ENCODE results near the gene ABHD1. TPM values are rescaled to one million over a fixed set of nuclear protein-coding genes. Genes with fewer than 3 reads are reported as not detected.
A peak's percentile ranks its signal among the peaks of the same experiment; 100 is the strongest.

The ABHD1 gene
- total RNA-seq, 5 donors from 2014 or later (not counting 1 experiment from before 2014, with no cell fraction given), result 0.66 to 1.4 (median 1.2) TPM

GRCh38 chr2:27137322-27137935 lies 13.8 kb downstream of the ABHD1 start:
- Mint-ChIP-seq H3K9me3 (no peaks in the 10 kb centered on the region), H3K27me3 (peaks cover 0 to 2% of the 10 kb centered on the region in 2 donors), H3K4me3 (no peak overlapping the region), H3K36me3 (peaks cover 7% of the 10 kb centered on the region), H3K4me1 (peaks cover 21 to 22% (median 22%) of the 10 kb centered on the region in 3 donors), H3K27ac (no peak overlapping the region)
- Histone ChIP-seq H3K36me3 (ENCODE audit: control insufficient read depth in 2 of 2, extremely low read depth in 1 of 2, insufficient read depth in 1 of 2, low read length in 1 of 2) (peaks cover 6 to 7% of the 10 kb centered on the region in 2 donors), H3K27me3 (replicated peaks in 1 of 2; ENCODE audit: control insufficient read depth in 2 of 2, extremely low read depth in 1 of 2, insufficient read depth in 2 of 2, low read length in 1 of 2) (peaks cover 0 to 2% of the 10 kb centered on the region in 2 experiments), H3K4me3 (ENCODE audit: control insufficient read depth in 1 of 2, extremely low read depth in 1 of 2, low read length in 1 of 2) (no peak overlapping the region), H3K4me1 (ENCODE audit: control insufficient read depth in 1 of 2, extremely low read depth in 1 of 2, insufficient read depth in 2 of 2, low read length in 2 of 2) (peaks cover 9 to 26% of the 10 kb centered on the region in 2 experiments), H3K9me3 (no peaks in the 10 kb centered on the region), H3K27ac (ENCODE audit: low read length) (no peak overlapping the region)
- ChIA-PET POLR2A (interaction anchor here in 1 of 2 donors (0.7 kb wide), 1 partner anchor 22 kb away, joined by 4 read pairs; no protein-coding TSS in a partner anchor), CTCF (no interaction called here)
- 95% methylated on average over 12 of the region's 21 CpGs for WGBS (ENCODE audit: insufficient coverage)
- DNase-seq, result no peak
- ATAC-seq (replicated peaks in 1 of 4), result no peak

GRCh38 chr2:27138111-27138510 lies 14.5 kb downstream of the ABHD1 start:
- CTCF ChIA-PET, result no interaction called here
- Histone ChIP-seq H3K4me3 (ENCODE audit: control insufficient read depth in 1 of 2, extremely low read depth in 1 of 2, low read length in 1 of 2) (no peak overlapping the region), H3K27ac (ENCODE audit: low read length) (no peak overlapping the region), H3K27me3 (replicated peaks in 1 of 2; ENCODE audit: control insufficient read depth in 2 of 2, extremely low read depth in 1 of 2, insufficient read depth in 2 of 2, low read length in 1 of 2) (peaks cover 0 to 3% of the 10 kb centered on the region in 2 experiments), H3K9me3 (no peaks in the 10 kb centered on the region), H3K36me3 (ENCODE audit: control insufficient read depth in 2 of 2, extremely low read depth in 1 of 2, insufficient read depth in 1 of 2, low read length in 1 of 2) (peaks cover 0 to under 1% of the 10 kb centered on the region in 2 donors), H3K4me1 (ENCODE audit: control insufficient read depth in 1 of 2, extremely low read depth in 1 of 2, insufficient read depth in 2 of 2, low read length in 2 of 2) (peaks cover 6 to 19% of the 10 kb centered on the region in 2 experiments)
- H3K36me3 Mint-ChIP-seq, result peaks cover 1% of the 10 kb centered on the region
- peaks cover 2 to 3% of the 10 kb centered on the region in 2 donors for H3K27me3 Mint-ChIP-seq
- DNase-seq (no peak), ATAC-seq (replicated peaks in 1 of 4) (no peak)
- peaks cover 14 to 17% (median 15%) of the 10 kb centered on the region in 3 donors for H3K4me1 Mint-ChIP-seq
- POLR2A ChIA-PET, result no interaction called here
- 76% methylated on average over 6 of the region's 7 CpGs for WGBS (ENCODE audit: insufficient coverage)
- no peak overlapping the region for H3K4me3 Mint-ChIP-seq
- no peak overlapping the region for H3K27ac Mint-ChIP-seq
- peaks cover 0 to 6% (median 0%) of the 10 kb centered on the region in 3 donors for H3K9me3 Mint-ChIP-seq

DNA sequence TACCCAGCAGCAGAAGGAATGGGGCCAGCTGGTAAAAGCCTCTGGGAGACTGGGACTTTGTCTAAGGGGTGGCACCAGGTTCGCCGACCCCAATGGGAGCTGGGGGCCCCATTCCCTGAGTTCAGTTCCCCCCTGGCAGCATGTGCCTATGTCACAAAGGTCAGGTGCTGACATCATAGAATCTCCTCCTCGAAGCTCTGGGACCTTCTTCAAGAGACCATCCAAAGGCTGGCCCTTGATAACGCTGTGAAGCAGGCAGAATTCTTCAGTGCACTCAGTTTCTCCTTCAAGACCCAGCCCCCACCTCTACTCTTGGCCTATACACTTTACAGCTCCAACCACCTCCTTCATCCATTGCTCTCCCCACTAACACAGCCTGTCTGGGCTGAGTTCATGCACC lies 15.7 kb downstream of the ABHD1 start, which contains the start of gene PRR30:
PRR30 (minus strand) TSS at position 101 of the 400 bp plus-strand sequence. CDS start 1,081 bp downstream, outside the sequence.
- DNase-seq, result no peak
- Mint-ChIP-seq H3K4me1 (peaks cover 6 to 9% (median 7%) of the 10 kb centered on the region in 3 donors), H3K36me3 (no peaks in the 10 kb centered on the region), H3K9me3 (peaks cover 0 to 6% (median 0%) of the 10 kb centered on the region in 3 donors), H3K27ac (no peak within 1 kb of the TSS), H3K27me3 (peaks cover 2 to 7% of the 10 kb centered on the region in 2 donors), H3K4me3 (no peak within 1 kb of the TSS)
- no peaks in the 10 kb centered on the region for H3K36me3 ChIP-seq (ENCODE audit: control insufficient read depth in 2 of 2, extremely low read depth in 1 of 2, insufficient read depth in 1 of 2, low read length in 1 of 2)
- H3K9me3 ChIP-seq, result no peaks in the 10 kb centered on the region
- ATAC-seq (replicated peaks in 1 of 4), result no peak
- CTCF ChIA-PET, result no interaction called here
- POLR2A ChIA-PET, result no interaction called here
- 90% methylated on average over 4 of the region's 4 CpGs for WGBS (ENCODE audit: insufficient coverage)
- H3K4me1 ChIP-seq (ENCODE audit: control insufficient read depth in 1 of 2, extremely low read depth in 1 of 2, insufficient read depth in 2 of 2, low read length in 2 of 2), result peaks cover 0 to 9% of the 10 kb centered on the region in 2 experiments
- peaks cover 0 to 3% of the 10 kb centered on the region in 2 experiments for H3K27me3 ChIP-seq (replicated peaks in 1 of 2; ENCODE audit: control insufficient read depth in 2 of 2, extremely low read depth in 1 of 2, insufficient read depth in 2 of 2, low read length in 1 of 2)
- H3K4me3 ChIP-seq (ENCODE audit: control insufficient read depth in 1 of 2, extremely low read depth in 1 of 2, low read length in 1 of 2), result no peak within 1 kb of the TSS
- no peak within 1 kb of the TSS for H3K27ac ChIP-seq (ENCODE audit: low read length)

DNA sequence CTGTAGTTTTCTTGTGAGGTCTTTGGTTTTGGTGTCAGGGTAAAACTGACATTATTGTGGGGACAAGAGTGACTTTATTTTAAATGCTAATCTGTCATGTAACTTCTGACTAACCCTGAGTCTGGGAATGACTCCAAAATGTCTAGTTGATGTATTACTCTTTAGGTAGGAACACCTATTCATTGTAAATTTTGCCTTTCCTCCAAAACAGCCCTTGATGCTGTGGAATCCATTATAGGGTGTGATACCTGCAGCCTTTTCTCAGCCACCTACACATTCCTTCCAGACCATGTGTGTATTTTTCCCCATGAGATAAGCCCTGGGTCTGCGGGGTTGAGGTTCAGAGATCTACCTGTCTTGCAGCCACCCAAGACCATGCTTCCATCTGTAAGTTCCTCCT lies 19.7 kb downstream of the ABHD1 start:
- Histone ChIP-seq H3K4me3 (ENCODE audit: control insufficient read depth in 1 of 2, extremely low read depth in 1 of 2, low read length in 1 of 2) (no peak overlapping the region), H3K27me3 (replicated peaks in 1 of 2; ENCODE audit: control insufficient read depth in 2 of 2, extremely low read depth in 1 of 2, insufficient read depth in 2 of 2, low read length in 1 of 2) (peaks cover 0 to 16% of the 10 kb centered on the region in 2 experiments), H3K9me3 (no peaks in the 10 kb centered on the region), H3K27ac (ENCODE audit: low read length) (no peak overlapping the region), H3K4me1 (ENCODE audit: control insufficient read depth in 1 of 2, extremely low read depth in 1 of 2, insufficient read depth in 2 of 2, low read length in 2 of 2) (no peaks in the 10 kb centered on the region), H3K36me3 (ENCODE audit: control insufficient read depth in 2 of 2, extremely low read depth in 1 of 2, insufficient read depth in 1 of 2, low read length in 1 of 2) (no peaks in the 10 kb centered on the region)
- CTCF ChIA-PET, result no interaction called here
- POLR2A ChIA-PET, result interaction anchor here in 1 of 2 donors (0.6 kb wide), 1 partner anchor 8 kb away, joined by 3 read pairs; no protein-coding TSS in a partner anchor
- Mint-ChIP-seq H3K36me3 (no peaks in the 10 kb centered on the region), H3K27me3 (peaks cover 9 to 10% of the 10 kb centered on the region in 2 donors), H3K4me1 (no peaks in the 10 kb centered on the region), H3K4me3 (no peak overlapping the region), H3K9me3 (peaks cover 0 to 6% (median 0%) of the 10 kb centered on the region in 3 donors), H3K27ac (no peak overlapping the region)
- 57% methylated on average over 1 of the region's 1 CpG for WGBS (ENCODE audit: insufficient coverage)
- no peak for ATAC-seq (replicated peaks in 1 of 4)
- no peak for DNase-seq

DNA sequence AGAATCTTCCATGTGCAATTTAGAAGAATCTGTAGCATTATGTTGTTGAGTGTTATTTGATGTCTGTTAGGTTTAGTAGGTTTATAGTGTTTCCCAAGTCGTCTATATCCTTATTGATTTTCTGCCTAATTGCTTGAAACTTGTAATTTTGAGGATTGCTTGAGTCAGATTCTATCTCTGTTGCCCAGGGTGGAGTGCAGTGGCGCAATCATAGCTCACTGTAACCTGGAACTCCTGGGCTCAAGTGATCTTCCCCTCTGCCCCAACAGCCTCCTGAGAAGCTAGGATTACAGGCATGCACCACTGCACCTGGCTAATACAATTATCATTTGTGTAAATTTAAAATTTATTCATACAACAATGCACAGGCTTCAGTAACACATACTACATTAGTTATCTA lies 22.1 kb downstream of the ABHD1 start:
- DNase-seq, result no peak
- ChIA-PET CTCF (interaction anchor here in 1 of 2 donors (0.6 kb wide), 1 partner anchor 31 kb away, joined by 7 read pairs; no protein-coding TSS in a partner anchor), POLR2A (no interaction called here)
- no peaks in the 10 kb centered on the region for H3K4me1 Mint-ChIP-seq
- no peak overlapping the region for H3K4me3 Mint-ChIP-seq
- no peak overlapping the region for H3K27ac Mint-ChIP-seq
- Histone ChIP-seq H3K27me3 (replicated peaks in 1 of 2; ENCODE audit: control insufficient read depth in 2 of 2, extremely low read depth in 1 of 2, insufficient read depth in 2 of 2, low read length in 1 of 2) (peaks cover 0 to 31% of the 10 kb centered on the region in 2 experiments), H3K27ac (ENCODE audit: low read length) (no peak overlapping the region), H3K36me3 (ENCODE audit: control insufficient read depth in 2 of 2, extremely low read depth in 1 of 2, insufficient read depth in 1 of 2, low read length in 1 of 2) (no peaks in the 10 kb centered on the region), H3K4me1 (ENCODE audit: control insufficient read depth in 1 of 2, extremely low read depth in 1 of 2, insufficient read depth in 2 of 2, low read length in 2 of 2) (no peaks in the 10 kb centered on the region), H3K4me3 (ENCODE audit: control insufficient read depth in 1 of 2, extremely low read depth in 1 of 2, low read length in 1 of 2) (no peak overlapping the region), H3K9me3 (no peaks in the 10 kb centered on the region)
- H3K36me3 Mint-ChIP-seq, result no peaks in the 10 kb centered on the region
- ATAC-seq (replicated peaks in 1 of 4), result no peak
- no CpG with 5 or more reads among the region's 2 CpGs for WGBS (ENCODE audit: insufficient coverage)
- peaks cover 11 to 14% of the 10 kb centered on the region in 2 donors for H3K27me3 Mint-ChIP-seq
- peaks cover 0 to 6% (median 0%) of the 10 kb centered on the region in 3 donors for H3K9me3 Mint-ChIP-seq

- Mint-ChIP-seq H3K4me3 (no peak overlapping the region), H3K36me3 (no peaks in the 10 kb centered on the region), H3K4me1 (no peaks in the 10 kb centered on the region), H3K27me3 (peaks cover 10 to 12% of the 10 kb centered on the region in 2 donors), H3K9me3 (peaks cover 0 to 2% (median 0%) of the 10 kb centered on the region in 3 donors), H3K27ac (peak overlapping the region in 1 of 2 donors; percentile 39)
- Histone ChIP-seq H3K36me3 (ENCODE audit: control insufficient read depth in 2 of 2, extremely low read depth in 1 of 2, insufficient read depth in 1 of 2, low read length in 1 of 2) (no peaks in the 10 kb centered on the region), H3K9me3 (no peaks in the 10 kb centered on the region), H3K27me3 (replicated peaks in 1 of 2; ENCODE audit: control insufficient read depth in 2 of 2, extremely low read depth in 1 of 2, insufficient read depth in 2 of 2, low read length in 1 of 2) (peaks cover 0 to 33% of the 10 kb centered on the region in 2 experiments), H3K27ac (ENCODE audit: low read length) (no peak overlapping the region), H3K4me3 (ENCODE audit: control insufficient read depth in 1 of 2, extremely low read depth in 1 of 2, low read length in 1 of 2) (no peak overlapping the region), H3K4me1 (ENCODE audit: control insufficient read depth in 1 of 2, extremely low read depth in 1 of 2, insufficient read depth in 2 of 2, low read length in 2 of 2) (no peaks in the 10 kb centered on the region)
- ChIA-PET POLR2A (no interaction called here), CTCF (no interaction called here)
- ATAC-seq (replicated peaks in 1 of 4) (no peak), DNase-seq (no peak)
- WGBS (ENCODE audit: insufficient coverage), result 87% methylated on average over 6 of the region's 8 CpGs
Measured at GRCh38 chr2:27147935-27148334, 24.3 kb downstream of the ABHD1 start.

Data from T-cell (primary cell).